Kidney epithelial cell (primary cell): Measurements from ENCODE around the gene MANBA. TPM values are rescaled to one million over a fixed set of nuclear protein-coding genes. Genes with fewer than 3 reads are reported as not detected.

Experiments
- DNase-seq: peaks from one replicate; pipeline ENCODE4 v3.0.0-alpha.2; 2010; ENCODE audit warnings: low read depth
- H3K27me3 ChIP-seq: 2 replicates; pipeline ENCODE4 v1.6.0; 2011; ENCODE audit warnings: low read length; ENCODE audit not compliant: control insufficient read depth, insufficient read depth
- H3K36me3 ChIP-seq: 2 replicates; pipeline ENCODE4 v1.5.1; 2011; ENCODE audit warnings: low read length; ENCODE audit not compliant: control insufficient read depth, insufficient read depth
- H3K4me3 ChIP-seq: 2 replicates; pipeline ENCODE4 v1.5.1; 2011; ENCODE audit warnings: low read depth, mild to moderate bottlenecking, control low read depth, low read length
- total RNA-seq: library from RNA; depleted of rRNA; stranded (reverse); fragments of >200 nt; gene quantifications from 2 replicates; pipeline ENCODE4 v1.2.3, GENCODE V29; 2015
- TF ChIP-seq, protein P1 (sequence below): IDR thresholded peaks from 2 replicates; pipeline ENCODE4 v1.5.1; 2011; ENCODE audit warnings: mild to moderate bottlenecking, moderate library complexity, low read length, control low read depth, inconsistent platforms; ENCODE audit not compliant: insufficient read depth, poor library complexity, severe bottlenecking

Gene MANBA
- total RNA-seq, 1 donor from 2014 or later: 14.7 TPM

- no peak for DNase-seq
- H3K4me3 ChIP-seq: no peak overlapping the region
- TF ChIP-seq, protein P1, sequence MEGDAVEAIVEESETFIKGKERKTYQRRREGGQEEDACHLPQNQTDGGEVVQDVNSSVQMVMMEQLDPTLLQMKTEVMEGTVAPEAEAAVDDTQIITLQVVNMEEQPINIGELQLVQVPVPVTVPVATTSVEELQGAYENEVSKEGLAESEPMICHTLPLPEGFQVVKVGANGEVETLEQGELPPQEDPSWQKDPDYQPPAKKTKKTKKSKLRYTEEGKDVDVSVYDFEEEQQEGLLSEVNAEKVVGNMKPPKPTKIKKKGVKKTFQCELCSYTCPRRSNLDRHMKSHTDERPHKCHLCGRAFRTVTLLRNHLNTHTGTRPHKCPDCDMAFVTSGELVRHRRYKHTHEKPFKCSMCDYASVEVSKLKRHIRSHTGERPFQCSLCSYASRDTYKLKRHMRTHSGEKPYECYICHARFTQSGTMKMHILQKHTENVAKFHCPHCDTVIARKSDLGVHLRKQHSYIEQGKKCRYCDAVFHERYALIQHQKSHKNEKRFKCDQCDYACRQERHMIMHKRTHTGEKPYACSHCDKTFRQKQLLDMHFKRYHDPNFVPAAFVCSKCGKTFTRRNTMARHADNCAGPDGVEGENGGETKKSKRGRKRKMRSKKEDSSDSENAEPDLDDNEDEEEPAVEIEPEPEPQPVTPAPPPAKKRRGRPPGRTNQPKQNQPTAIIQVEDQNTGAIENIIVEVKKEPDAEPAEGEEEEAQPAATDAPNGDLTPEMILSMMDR: no peak
- no peaks in the 10 kb centered on the region for H3K27me3 ChIP-seq
- H3K36me3 ChIP-seq: peaks cover 3% of the 10 kb centered on the region
Observed at GRCh38 chr4:102594000-102594399, 166.8 kb downstream of the MANBA start.

- TF ChIP-seq, protein P1: no peak
- DNase-seq: no peak
- H3K27me3 ChIP-seq: no peaks in the 10 kb centered on the region
- H3K4me3 ChIP-seq: no peak overlapping the region
- peaks cover 3% of the 10 kb centered on the region for H3K36me3 ChIP-seq
Observed at GRCh38 chr4:102593147-102593546, 167.6 kb downstream of the MANBA start.

- Histone ChIP-seq H3K36me3 (peaks cover 1% of the 10 kb centered on the region), H3K27me3 (no peaks in the 10 kb centered on the region), H3K4me3 (no peak overlapping the region)
- TF ChIP-seq, protein P1: no peak
- no peak for DNase-seq
Observed at GRCh38 chr4:102592256-102592655, 168.5 kb downstream of the MANBA start.

DNA sequence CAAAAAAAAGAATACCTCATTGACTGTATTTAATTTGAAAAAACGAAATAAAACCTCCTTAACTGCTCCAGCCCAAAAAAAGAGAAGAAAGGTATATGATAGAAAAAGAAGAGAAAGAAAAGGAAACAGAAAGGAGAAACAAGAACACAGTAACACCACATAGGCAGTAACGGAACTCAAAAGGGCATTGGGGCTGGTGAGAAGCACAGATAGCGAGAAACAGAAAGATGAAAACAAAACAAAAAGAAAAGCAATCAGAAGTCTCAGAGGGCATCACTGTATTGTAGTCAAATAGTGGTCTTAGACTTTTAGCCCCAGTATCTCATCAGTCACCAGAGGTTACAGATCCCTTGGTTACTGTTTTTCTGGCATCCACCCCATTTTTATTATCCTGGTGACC, 171.0 kb downstream of the MANBA start:
- Histone ChIP-seq H3K36me3 (peaks cover 1% of the 10 kb centered on the region), H3K4me3 (no peak overlapping the region), H3K27me3 (no peaks in the 10 kb centered on the region)
- TF ChIP-seq, protein P1: no peak
- no peak for DNase-seq

- Histone ChIP-seq H3K4me3 (no peak overlapping the region), H3K27me3 (no peaks in the 10 kb centered on the region), H3K36me3 (peaks cover 1% of the 10 kb centered on the region)
- TF ChIP-seq, protein P1: no peak
- DNase-seq: no peak
Observed at GRCh38 chr4:102586644-102587021, 174.1 kb downstream of the MANBA start.

DNA sequence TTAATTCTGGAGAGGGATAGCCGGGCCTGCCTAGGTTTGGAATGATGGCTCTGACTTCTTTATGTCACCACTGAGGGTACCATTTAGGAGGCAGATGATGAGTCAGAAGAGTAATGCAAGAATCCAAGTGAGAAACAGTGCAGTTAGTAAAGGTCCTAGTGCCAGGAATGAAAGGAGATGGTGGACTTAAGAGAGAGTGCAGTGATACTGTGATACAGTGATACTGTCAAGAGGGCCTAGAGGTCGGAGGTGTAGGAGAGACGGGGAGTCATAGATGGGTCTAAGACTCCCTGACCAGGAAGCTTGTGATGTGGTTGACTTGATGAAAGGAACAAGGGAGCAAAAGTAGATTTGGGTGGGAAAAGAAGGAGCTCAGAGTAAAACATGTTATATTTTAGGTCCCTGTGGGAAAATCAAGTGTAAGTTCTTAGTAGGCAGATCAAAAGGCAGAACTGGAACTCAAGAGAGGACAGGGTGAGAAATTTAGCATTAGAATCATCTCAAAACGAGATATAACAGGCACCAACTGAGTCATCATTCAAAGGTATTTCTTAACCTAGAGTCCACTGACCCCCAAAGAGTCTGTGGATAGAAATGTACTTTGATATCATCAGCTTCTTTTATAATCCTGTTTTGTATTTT, 174.6 kb downstream of the MANBA start:
- H3K27me3 ChIP-seq: no peaks in the 10 kb centered on the region
- peaks cover 1% of the 10 kb centered on the region for H3K36me3 ChIP-seq
- no peak overlapping the region for H3K4me3 ChIP-seq
- TF ChIP-seq, protein P1: no peak
- no peak for DNase-seq
